ENCODE results near the gene MAP3K15.
A peak's percentile ranks its signal among the peaks of the same experiment; 100 is the strongest.

Gene MAP3K15

DNA sequence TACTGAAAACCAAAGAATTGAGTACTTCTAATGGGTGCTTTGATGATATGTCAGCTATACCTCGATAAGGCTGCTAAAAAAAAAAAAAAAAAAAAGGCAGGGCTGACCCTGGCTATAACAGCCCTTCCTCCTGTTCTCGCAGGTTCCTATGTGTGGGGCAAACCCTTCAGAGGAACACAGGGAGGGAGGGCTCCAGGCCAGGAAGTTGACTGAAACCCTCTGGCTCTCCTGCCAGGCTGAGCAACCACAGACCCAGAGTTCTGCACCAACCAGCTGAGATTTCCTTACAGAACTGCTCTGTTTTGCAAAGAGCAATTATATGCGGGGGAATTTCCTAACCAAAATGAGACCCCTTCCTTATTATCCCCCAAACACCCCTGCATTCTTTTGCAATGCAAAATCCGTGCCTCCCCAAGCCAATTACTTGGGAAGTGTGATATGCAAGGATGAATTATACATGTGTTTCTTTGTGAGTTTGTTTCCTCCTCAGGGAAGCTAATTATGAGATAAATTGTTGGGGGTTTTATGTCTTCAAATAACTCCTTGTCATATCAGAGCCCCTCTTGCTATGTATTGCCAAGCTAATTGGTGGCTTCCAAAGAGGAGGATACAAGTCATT lies 126.0 kb downstream of the MAP3K15 start:
- no peak for DNase-seq (ENCODE audit: low read depth)

DNA sequence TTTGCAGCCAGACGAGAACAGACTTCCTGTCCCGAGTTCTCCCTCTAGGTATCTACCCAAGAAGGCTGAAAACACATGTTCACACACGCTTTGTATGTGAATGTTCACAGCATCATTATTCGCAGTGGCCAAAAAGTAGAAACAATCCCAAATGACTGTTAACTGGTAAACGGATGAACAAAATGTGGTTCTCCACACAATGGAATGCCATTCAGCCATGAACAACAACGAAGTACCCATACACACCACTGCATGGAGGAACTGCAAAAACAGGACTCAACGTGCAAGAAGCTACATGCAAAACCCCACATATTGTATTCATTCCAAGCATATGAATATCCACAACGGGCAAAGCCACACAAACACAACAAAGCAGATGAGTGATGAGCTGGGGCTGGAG lies 126.6 kb downstream of the MAP3K15 start:
- DNase-seq (ENCODE audit: low read depth): no peak

DNA sequence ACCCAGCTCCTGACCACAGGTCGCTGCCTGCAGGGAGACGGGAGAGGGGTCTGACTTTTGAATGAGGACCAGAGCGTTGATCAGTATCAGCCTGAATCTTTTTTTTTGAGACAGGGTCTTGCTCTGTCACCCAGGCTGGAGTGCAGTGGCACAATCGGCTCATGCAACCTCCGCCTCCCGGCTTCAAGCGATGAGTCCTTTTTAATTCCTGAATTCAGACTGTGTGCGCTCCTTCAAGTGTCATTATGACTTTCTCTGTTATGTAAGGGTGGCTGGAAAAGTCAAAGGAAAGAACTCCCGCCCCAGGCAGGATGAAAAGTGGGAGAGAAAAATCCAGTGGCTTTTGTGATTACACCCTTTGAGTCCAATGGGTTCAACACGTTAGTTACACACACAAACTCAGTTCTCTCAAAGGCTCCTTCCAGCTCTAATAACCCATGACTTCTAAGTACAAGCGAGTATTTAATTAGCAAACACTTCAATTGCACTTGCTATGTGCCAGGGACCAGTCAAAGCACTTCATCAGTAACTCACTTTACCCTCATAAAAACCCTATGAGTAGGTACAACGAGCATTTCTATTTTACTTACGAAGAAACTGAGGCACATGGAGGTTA lies 127.1 kb downstream of the MAP3K15 start:
- no peak for DNase-seq (ENCODE audit: low read depth)

DNA sequence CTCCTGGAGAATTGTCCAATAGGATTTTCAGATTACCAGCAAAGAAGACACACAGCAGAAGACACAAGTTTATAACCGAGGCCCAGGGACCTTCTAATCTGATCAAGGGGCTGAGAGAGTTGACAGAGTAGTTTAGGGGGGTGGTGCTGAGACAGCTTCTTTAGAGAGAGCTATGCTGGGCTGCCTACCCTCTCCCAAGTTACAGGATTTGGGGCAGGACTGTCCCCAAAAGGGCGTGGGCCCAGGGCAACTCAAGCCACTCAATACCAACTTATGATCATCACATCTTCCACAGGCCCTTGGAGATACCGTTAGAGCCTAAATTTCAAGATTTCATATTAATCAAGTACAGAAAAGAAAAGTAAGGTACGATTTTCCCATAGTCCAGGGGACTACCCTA lies 128.6 kb downstream of the MAP3K15 start:
- no peak for DNase-seq (ENCODE audit: low read depth)

DNA sequence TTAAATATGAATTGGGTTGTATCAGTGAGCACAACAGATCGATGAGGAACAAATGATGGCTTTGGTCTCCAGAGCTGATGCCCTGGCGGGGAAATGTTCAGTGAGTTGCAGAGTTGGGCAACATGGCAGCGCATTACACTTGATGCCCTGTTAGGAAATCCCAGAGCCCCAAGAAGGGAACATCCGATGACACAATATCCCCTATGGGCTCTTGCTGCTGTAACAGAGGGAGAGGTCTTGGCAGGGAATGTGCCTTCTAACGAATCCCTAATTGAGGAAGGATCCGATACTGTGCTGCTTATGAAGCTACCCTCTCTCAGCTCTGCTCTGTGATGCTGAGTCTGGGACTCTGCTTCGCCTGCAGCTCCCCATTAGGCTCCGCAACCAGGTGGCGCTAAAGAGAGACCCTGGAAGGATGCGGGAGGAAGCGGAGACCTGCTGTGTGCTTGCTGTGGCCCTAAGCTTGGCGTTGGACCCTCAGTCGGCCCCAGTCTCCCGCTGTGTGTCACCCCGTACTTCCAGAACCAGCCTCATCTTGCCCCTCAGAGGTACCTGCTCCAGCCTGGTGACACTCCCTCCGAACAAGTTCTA lies 132.7 kb downstream of the MAP3K15 start:
- no peak for DNase-seq (ENCODE audit: low read depth)

DNA sequence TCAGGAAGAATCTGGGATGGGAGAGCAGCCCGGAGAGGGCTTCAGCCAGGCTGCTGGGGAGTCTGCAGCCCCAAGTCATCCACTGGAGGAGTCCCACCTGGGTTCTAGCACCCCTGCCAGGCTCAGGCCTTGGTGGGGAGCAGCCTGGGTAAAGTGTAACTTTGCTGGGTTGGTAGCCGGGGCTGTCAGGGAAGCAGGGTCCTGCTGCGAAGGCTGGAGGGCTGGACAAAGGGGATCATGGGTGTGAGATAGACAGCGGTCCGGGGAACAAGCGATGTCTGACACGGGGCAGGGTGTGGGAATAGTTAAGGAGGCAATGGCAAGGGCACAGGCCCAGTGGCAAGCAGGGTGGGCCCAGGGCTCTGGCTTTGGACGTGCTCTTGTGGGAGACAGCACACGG lies 134.0 kb downstream of the MAP3K15 start:
- DNase-seq (ENCODE audit: low read depth): no peak

DNA sequence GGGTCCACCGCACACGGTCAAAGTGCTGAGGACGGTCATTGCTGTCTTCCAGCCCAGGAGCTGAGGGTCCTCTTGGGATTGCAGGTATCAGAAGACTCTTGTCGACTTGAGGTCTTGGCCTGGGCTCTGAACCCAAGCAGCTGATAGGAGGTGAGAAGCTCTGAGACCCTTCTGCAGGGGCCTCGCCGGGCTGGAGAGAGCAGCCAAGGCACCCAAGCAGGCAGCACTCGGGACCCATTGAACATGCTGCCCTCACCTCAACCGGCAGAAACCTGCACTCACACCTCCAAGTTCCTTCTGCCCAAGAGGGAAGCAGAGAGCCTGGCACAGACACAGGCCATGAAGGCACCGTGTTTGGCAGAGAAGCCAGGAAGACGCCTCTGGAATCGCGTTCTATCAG lies 137.5 kb downstream of the MAP3K15 start:
- no peak for DNase-seq (ENCODE audit: low read depth)

DNA sequence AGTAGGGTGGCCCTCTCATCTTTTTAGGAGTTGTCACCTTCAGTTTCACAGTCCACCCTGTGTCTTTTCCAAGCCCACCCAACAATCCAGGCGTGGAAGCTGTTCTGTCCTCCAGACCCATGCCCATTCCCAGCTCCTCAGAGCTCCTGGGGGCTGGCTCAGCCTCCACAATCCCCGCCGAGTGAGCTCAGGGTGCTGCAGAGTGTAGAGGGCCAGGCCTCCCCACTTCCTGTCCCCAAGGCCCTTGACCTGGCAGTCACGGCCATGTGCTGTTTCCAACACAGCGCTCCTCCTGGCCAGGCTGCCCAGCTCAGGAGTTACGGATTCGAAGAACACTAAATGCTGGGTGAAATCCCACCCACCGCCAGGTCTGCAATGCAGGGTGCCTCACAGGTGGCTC lies 139.8 kb downstream of the MAP3K15 start:
- DNase-seq (ENCODE audit: low read depth): no peak

DNA sequence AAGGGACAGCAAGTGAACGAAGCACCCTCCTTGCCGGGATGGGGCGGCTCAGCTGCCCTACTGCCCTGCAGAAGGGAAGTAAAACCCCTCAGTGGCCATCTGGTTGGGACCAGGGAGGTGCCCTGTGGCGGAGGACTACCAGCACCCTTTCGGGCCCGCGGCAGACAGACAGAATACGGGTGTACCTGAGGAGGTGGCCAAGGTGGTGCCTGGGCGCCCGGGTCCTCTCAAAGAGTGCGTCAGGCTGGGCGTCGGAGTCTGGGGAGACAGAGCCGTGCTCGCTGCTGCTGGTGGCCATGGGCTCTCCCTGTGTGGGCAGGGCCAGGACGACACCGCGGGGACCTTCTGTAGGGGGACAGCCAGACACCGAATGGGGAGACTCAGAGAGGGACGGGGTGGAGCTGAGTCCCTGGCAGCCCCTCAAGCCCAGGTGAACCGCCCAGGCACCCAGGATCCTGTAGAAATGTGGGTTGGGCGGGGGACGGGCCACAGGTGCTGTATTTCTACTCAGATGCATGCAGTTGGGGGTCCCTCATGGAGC lies 141.9 kb downstream of the MAP3K15 start:
- DNase-seq (ENCODE audit: low read depth): no peak

DNA sequence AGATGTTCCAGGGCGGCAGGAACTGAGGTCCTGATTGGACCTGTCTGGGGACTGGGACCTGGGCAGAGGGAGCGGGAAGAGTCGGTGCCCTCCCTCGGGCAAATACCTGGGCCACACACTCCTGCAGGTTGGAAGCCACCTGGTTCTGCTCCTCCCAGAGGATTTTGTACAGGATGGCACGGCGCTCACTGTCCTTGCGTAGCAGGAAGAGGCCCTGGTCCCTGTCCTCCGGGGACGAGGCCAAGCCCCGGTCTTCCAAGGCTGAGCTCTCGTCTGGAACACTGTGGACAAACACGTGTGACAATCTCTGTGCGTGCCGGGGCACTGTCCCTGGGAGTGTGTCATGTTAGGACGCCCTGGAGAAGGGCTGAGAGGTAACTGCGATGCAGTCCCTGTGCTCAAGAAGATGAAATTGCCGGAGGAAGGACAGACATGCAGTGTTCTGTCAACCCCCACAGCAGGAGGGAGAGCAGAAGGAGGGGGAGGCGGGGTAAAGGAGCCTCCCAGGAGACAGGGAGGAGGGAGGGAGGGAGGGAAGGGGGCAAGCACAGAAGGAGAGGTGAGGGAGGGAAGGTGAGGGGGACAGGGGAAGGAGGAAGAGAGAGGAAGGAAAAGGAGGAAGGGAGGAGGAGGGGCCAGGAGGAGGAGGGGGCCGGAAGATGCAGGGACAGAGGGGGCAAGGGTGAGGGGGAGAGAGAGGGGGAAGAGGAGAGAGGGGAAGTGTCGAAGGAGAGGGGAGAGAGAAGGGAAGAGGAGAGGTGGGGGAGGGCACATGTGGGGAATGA lies 142.6 kb downstream of the MAP3K15 start:
- no peak for DNase-seq (ENCODE audit: low read depth)

DNA sequence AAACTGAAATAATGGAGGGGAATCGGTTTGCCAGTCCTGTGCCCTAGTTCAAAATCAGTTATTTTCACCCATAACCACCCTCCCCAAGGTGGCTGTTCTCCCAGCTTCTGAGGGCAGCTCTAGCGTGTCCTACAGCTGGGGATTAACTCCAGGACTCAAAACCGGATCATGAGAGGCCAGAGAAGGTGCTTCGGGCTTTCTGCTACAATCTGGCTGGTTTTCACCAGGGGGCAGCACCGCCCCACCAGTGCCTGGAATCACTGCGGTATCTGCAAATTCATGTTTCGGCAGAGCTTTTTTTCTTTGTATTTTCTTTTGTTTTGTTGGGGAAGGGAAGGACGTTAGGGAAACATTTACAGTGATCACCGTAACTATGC lies 143.2 kb downstream of the MAP3K15 start:
- DNase-seq (ENCODE audit: low read depth): no peak

DNA sequence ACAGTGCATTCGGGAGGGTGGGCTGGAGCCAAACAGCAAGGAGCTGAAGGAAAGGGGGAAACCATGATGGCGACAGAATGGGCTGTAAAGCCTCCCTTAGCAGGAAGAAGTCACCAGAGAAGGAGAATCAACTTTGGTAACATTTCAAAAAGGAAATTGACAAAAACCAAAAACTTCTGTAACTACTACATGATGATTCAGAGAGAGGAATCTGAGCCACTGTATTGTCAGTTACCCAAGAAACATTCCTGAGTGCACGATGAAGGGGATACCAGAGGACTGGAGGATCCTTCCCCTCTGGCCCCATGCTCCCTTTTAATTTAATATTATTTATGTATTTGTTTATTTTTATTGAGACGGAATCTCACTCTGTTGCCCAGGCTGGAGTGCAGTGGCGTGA lies 145.2 kb downstream of the MAP3K15 start:
- DNase-seq (ENCODE audit: low read depth): no peak

DNA sequence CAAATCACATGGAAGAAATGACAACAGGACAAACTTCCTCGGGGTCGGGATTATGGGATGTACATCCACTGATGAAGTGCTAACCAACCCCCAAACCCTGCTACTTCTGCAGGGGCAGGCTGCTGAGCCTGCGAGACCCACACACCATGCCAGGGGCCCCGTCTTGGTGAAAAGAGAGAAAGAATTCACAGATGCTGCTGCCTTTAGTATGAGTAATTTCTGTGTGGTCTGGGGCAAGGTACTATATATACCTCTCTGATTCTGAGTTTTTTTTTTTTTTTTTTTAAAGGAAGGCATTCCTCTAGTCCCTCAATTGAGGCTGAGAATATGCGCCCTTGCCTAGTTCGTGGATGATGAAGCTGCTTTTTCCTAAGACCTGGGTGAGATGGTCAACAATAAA lies 146.7 kb downstream of the MAP3K15 start:
- no peak for DNase-seq (ENCODE audit: low read depth)

DNA sequence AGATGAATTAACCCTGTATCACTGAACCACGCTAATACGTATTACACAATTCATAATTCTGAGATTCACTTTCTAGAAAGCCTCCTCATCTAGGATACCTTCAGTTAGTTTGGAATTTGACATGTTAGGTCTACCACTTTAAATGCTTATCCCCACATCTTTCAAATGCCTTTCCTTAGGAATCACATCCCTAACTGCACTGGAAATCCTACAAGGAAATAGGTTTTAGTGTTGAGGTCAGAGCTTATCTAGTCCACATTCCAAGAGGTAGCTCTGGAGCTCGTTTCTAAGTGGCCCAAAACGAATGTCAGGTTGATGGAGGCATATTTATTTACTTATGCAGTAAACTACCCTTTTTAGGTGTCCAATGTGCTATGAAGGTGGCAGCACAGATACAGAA lies 153.6 kb downstream of the MAP3K15 start:
- no peak for DNase-seq (ENCODE audit: low read depth)

DNA sequence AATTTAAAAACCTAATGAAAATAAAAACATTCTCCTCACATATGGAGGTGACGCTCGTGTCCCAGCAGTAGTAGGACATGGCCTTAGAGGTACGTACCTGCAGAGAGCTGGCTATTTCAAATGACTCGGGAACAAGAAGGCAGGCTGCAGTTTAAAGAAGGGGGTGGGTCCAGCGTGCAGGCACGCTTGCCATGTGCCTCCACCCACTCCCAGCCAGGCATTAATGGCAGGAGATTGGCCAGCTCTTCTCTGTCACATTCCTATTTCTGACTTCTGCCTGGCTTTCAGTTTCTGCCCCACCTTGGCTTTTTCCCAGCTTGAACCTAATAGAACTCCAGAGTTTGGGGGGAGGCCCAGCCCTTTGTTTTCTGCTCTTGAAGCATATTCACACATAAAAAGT lies 154.4 kb downstream of the MAP3K15 start:
- DNase-seq (ENCODE audit: low read depth): no peak

DNA sequence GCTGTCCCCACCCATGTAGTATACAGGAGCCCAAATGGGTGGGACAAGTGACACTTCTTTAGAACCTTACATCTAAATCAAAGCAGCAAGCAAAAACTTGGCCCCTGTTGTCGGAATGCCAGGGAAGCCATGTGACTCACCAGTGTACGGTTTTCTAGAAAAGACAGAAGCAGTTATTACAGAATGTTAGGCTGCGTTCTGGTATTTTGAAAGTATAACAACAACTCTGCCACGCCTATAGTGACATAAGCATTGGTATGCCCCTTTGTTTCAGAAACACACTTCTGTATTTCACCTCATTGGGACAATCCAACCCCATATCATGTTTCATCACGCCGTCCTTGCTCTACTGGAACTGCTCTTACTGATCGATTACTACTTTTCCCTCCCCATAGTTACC lies 156.8 kb downstream of the MAP3K15 start:
- DNase-seq (ENCODE audit: low read depth): no peak

DNA sequence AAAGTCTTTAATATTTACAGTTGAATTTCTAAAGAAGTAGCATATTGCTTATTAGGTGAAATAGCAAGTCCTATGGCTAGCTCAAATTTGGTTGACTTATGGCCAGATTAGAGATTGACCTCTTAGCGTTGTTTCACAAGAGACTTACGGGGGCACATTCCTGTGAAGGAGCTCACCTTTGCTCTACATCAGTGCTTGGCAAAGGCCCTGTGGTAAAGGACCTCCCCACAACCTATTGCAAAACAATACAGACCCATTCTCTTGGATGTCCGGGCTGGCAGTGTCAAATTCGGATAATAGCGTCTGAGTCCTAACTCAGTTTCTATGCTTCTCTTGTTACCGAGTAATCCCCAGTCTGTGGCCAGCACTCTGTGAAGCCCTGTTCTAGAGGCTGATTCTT lies 160.7 kb downstream of the MAP3K15 start:
- no peak for DNase-seq (ENCODE audit: low read depth)

DNA sequence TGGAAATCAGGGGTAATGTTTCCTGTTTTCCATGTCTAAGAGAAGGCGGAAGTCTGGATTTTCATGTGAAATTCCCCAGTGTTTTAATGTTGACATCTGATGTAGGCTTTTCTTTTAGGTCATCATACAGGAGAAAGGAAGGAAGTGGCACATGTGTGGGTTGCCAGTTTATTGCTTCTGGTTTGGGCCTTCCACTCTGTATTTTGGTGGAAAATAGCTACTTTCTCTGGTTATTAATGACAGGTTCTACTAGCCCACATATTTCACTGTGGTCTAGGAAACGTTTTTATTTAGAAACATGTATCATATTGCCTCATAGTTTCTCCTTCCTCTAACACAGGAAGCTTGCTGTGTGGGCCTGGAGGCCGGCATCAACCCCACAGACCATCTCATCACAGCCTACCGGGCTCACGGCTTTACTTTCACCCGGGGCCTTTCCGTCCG lies 164.3 kb downstream of the MAP3K15 start:
- no peak for DNase-seq (ENCODE audit: low read depth)

DNA sequence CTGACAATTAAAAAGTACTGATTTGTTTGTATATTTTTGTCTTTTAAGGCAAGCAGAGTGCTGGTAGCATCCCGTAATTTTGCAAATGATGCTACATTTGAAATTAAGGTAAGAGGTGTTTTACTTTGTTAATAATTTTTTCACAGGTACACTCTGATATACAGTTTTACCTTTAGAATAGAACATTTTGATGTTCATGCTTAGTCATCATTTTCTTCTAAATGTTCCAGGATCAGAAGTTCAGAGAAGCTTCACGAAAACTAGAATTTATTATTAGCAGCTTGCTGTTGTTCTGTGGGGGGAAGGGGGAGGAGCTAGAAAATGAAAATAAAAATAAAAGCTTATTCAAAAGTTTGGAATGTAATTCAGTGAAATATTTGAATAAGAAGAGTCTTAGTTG lies 166.0 kb downstream of the MAP3K15 start:
- no peak for DNase-seq (ENCODE audit: low read depth)

DNA sequence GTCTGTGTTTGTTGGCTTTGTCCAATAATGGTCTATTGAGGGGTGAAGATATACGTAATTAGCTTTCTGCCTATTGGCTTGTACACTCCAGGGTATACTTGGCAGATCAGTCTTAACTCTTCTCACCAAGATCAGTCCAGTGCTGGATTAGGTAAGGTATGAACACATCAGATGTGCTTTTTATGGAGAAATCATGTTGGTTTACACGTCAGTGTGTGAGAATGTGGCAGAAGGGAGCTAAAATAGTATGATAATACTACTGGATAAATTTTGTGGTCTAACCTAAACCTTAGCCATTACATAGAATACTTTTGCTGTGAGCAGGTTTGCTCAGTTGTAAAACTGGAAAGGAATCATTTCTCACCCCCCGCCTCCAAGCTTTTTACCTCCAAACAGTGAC lies 167.4 kb downstream of the MAP3K15 start:
- no peak for DNase-seq (ENCODE audit: low read depth)

DNA sequence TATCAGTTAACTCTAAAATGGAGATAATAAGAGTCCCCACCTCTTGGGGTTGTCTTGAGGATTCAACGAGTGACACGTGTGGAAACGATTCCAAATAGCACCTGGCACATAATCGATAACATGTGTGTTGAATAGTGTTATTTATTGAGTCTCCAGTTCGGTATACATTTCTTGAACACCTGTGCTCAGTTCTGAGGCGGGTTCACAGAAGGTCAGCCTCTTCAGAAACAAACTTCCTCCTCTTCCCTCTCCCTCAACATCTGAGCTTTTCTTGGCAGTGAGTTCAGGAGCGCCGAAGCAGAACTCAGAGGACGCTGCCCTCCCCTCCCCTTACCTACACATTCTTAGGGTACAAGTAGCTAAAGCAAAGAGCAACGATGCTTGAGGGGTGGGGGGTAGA lies 170.6 kb downstream of the MAP3K15 start:
- no peak for DNase-seq (ENCODE audit: low read depth)

DNA sequence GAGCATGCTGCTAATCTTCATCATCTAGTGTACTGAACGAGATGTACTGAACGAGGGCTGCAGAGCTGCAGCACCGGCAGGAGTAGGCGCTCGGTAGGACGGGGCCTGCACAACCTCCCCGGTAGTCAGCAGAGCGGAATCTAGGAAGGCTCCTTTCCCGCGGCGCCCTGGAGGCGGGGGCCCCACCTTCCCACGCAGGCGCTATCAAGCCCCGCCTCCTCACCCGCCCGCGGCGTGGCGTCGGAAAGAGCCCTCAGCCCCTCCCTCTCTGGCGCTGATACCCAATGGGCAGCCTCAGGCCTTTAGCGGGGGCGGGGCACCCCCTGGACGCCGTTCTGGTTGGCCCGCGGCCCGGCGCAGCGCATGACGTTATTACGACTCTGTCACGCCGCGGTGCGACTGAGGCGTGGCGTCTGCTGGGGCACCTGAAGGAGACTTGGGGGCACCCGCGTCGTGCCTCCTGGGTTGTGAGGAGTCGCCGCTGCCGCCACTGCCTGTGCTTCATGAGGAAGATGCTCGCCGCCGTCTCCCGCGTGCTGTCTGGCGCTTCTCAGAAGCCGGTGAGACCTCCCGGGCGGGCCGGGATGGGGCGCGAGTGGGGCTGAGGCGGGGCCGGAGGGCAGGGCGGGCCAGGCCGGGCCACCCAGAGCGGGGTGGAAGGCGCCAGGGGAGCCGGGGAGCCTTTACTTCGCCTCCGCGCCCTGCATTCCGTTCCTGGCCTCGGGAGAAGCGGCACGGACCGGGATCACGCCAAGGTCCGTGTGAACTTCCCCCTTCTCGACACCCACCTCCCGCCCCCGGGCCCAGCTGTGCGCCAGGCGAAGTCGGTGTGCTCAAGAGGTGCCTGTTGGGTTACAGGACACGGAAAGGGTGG lies 171.5 kb downstream of the MAP3K15 start, which contains the start of gene PDHA1:
PDHA1 (plus strand) TSS at position 393 of the 874 bp plus-strand sequence; CDS start at position 504, 111 bp downstream.
- peak; percentile 52 for DNase-seq (ENCODE audit: low read depth)

Data from non-pigmented ciliary epithelial cell (primary cell).